GM21360 (cell line): Measurements from ENCODE around the gene SRSF11.
"Not testable (repeated sequence)": the region's sequence is repeated elsewhere in the genome, so short reads cannot be mapped to it uniquely, and the experiment has no call there.

ENCODE experiments used
- ATAC-seq: cut with Tn5 transposase; IDR thresholded peaks from one replicate; pipeline ENCODE4 v1.9.1; 2021; ENCODE audit warnings: mild to moderate bottlenecking, moderate library complexity; ENCODE audit not compliant: unreplicated experiment

Gene SRSF11, protein sequence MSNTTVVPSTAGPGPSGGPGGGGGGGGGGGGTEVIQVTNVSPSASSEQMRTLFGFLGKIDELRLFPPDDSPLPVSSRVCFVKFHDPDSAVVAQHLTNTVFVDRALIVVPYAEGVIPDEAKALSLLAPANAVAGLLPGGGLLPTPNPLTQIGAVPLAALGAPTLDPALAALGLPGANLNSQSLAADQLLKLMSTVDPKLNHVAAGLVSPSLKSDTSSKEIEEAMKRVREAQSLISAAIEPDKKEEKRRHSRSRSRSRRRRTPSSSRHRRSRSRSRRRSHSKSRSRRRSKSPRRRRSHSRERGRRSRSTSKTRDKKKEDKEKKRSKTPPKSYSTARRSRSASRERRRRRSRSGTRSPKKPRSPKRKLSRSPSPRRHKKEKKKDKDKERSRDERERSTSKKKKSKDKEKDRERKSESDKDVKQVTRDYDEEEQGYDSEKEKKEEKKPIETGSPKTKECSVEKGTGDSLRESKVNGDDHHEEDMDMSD

DNA sequence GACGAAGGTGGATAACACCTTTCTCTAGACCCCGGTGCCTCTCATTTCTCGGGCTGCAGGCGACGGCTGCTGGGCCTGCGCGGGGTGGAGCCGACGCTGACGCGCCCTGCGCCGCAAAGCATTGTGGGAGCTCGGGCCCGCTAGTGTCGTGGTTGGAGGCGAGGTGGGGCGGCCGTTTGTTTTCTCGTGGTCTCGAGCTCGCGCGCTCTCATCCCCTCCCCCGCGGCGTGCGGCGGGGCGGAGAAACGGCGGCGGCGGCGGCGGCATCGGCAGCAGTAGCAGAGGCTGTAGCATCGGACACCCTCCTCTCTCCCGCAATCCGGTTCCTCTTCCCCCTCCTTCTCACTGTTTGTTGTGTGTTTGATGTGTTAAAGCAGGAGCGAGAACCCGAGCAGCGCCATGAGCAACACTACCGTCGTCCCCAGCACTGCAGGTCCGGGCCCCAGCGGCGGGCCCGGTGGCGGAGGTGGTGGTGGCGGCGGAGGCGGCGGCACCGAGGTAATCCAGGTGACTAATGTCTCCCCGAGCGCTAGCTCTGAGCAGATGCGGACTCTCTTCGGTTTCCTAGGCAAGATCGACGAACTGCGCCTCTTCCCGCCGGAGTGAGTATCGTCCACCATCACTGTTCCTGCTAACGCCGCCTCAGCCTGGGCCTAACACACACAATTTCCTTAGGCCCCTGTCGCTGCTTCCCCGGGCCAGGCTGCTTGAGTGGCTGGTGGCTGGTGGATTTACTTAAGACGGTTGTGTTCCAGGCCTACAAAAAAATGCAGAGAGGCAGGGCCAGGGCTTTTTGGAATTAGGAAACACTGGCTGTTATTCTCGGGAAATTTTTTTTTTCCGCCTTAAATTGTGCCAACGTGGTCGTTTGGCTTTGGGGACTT lies at the start of gene SRSF11:
TSS of gene SRSF11 (plus strand) at position 143 of the 884 bp plus-strand sequence. CDS start at position 400, 257 bp downstream.
- ATAC-seq = peak; percentile 94

DNA sequence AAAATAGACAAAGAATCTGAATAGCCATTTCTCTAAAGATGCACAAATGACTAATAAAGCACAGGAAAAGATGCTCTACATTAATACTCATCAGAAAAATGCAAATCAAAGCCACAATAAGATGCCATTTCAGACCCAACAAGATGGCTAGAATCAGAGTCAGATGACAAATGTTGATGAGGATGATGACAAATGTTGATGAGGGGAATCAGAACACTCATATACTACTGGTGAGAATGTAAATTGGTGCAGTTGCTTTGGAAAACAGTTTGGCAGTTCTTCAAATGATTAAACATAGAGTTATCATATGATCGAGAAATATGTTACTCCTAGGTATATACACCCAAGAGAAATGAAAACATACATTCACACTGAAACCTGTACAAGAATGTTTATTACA lies 49.7 kb upstream of the SRSF11 start:
- no peak for ATAC-seq

DNA sequence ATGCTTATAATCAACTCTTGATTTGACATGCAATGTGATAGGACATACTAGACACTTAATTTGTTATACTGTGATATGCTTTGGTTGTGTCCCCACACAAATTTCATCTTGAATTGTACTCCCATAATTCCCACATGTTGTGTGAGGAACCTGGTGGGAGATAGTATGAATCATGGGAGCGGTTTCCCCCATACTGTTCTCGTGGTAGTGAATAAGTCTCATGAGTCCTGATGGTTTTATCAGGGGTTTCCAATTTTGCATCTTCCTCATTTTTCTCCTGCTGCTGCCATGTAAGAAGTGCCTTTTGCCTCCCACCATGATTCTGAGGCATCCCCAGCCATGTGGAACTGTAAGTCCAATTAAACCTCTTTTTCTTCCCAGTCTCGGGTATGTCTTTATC lies 36.0 kb upstream of the SRSF11 start:
- ATAC-seq = not testable (repeated sequence)

DNA sequence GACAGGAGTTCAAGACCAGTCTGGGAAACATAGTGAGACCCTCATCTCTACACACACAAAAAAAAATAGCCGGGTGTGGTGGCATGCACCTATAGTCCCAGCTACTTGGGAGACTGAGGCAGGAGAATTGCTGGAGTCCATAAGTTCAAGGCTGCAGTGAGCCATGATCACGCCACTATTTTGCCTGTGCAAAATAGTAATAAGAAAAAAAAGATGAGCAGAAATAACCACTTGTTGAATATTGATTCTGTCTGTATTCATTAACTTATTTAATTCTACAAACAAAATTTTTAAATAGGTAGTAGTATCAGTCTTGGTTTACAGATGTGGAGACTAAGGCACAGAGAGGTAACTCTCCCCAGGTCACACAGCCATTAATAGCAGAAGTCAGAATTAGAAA lies 32.7 kb upstream of the SRSF11 start:
- ATAC-seq = no peak

DNA sequence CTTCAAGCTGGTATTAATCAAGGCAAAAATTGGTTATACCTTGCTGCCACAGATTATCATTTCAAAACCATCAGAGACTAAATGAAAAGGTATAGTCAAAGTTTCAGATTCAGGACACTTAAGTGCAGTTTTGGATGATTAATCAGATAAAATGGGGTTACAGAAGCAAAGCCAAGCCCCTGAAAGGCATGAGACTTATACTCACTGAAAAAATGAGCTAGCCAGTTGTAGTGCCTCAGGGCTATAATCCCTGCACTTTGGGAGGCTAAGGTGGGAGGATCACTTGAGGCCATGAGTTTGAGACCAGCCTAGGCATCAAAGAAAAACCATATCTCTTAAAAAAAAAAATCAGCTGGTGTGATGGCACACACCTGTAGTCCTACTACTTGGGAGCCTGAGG lies 31.0 kb upstream of the SRSF11 start:
- no peak for ATAC-seq

DNA sequence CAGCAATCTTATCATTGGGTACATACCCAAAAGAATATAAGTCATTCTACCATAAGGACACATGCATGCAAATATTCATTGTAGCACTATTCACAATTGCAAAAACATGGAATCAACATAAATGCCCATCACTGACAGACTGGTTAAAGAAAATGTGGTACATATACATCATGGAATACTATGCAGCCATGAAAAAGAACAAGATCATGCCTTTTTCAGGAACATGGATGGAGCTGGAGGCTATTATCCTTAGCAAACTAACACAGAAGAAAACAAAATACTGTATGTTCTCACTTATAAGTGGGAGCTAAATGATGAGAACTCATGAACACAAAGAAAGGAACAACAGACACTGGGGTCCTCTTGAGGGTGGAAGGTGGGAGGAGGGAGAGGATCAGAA lies 28.7 kb upstream of the SRSF11 start:
- not testable (repeated sequence) for ATAC-seq

DNA sequence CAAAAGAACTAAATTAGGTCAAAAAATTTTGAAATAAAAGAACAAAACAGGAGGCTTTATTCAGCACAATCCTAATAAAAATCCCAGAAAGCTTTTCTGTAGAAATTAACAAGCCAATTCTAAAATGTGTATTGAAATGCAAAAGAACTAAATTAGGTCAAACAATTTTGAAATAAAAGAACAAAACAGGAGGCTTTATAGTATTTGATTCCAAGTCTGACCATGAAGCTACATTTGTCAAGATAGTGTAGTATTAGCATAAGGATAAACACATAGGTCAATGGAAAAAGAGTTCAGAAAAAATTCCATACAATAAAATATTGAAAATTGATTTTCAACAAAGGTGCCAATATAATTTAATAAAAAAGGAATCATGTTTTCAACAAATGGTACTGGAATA lies 26.6 kb upstream of the SRSF11 start:
- no peak for ATAC-seq

DNA sequence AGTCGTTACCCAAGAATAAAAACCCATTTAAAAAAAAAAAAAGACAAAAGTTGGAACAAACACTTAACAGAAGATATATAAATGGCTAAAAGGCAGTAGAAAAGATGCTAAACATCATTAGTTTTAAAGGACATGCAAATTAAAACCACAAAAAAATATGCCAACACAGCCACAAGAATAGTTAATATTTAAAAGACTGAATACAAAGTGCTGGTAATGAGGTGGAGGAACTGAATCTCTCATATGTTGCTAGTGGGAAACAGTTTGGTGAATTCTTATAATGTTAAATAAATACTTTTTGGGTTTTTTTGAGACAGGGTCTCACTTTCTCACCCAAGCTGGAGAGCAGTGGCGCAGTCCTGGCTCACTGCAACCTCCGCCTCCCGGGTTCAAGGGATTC lies 25.8 kb upstream of the SRSF11 start:
- no peak for ATAC-seq

DNA sequence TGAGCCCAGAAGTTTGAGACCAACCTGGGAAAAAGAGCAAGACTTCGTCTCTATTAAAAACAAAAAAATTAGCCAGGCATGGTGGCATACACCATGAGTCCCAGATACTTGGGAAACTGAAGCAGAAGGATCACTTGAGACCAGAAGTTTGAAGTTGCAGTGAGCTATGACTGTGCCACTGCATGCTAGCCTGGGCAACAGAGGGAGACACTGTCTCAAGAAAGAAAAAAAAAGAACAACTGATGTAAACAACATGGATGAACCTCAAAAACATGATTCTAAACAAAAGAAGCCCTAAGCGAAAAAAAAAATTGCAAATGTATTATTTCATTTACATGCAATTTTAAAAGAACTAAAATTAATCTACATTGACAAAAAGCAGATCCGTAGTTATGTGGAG lies 24.8 kb upstream of the SRSF11 start:
- no peak for ATAC-seq

DNA sequence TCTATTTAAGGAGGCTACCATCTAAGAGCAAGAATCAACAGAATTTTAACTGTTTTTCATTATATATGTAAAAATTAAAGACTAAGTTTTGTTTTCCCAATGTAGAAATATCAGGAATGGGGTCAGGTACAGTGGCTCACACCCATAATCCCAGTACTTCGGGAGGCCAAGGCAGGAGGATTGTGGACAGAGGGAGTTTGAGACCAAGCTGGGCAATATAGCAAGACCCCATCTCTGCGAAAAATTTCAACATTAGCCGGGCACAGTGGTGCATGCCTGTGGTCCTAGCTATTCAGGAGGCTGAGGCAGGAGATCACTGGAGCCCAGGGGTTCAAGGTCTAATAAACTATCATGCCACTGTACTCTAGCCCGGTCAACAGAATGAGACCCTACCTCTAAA lies 21.1 kb upstream of the SRSF11 start:
- no peak for ATAC-seq

DNA sequence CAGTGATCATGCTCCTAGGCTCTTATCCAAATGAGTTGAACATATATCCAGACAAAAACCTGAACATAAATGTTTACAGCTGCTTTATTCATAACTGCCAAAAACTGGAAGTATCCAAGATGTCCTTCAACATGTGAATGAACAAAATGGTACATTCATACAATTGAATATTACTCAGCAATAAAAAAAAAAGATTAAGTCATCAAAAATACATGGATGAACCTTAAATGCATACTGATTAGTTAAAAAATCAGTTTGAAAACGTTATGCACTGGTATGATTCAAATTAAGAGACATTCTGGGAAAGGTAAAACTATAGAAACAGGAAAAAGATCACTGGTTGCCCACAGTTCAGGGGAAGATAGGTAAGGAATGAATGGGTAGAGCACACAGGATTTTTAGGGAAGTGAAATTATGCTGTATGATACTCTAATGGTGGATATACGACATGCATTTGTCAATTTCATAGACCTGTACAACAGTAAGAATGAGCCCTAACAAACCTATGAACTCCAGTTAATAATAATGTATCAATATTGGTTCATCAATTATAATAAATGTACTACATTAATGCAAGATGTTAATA lies 18.9 kb upstream of the SRSF11 start:
- peak; percentile 25 for ATAC-seq

DNA sequence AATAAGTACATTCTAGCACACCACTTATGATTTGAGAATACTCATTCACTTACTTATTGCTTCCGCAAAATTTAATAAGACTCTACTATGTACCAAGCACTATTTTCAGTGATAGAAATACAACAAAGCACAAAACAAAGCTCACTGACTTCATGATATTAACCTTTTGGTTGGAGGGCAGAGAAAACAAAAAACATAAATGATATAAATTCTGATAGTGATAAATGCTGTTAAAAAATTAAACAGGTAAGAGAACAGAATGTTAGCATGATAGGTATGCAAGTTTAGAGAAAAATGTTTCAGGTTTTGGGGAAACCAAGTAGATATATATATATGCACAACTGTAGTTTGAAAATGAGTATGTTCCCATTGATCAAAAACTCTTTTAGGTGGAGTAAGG lies 17.0 kb upstream of the SRSF11 start:
- no peak for ATAC-seq

DNA sequence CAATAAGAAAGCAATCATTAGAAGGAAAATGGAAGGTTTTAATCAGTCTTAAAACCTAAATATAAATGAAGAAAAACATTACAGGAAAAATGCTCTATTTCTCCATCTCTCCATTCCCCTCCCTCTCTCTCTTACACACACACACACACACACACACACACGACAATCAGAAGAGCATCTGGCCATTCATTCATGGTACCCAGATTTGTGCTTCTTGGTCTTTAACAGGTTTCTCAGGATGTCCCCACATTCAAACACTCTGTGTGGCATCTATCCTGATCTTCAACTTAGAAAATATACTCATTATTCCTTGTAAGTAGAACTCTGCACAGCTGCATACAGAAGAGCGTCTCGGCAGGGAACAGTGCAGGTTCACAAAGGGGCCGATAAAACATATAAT lies 16.6 kb upstream of the SRSF11 start:
- ATAC-seq = no peak

DNA sequence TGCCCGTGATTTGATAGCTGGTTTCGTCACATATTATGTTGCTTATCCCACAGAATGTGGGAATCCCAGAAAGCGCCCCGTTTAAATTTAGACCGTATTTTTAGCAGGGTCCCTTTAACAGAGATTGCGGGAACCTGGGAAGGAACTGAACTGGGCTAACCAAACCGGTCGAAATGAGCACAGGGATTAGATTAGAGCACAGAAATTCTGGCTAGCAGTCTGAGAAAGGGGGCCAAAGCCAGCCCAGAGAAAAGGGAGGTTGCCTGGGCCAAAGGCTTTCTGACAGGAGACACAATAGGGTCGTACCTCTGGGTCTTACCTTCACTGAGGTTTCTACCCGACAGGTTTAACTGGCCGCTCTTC lies 16.1 kb upstream of the SRSF11 start:
- peak; percentile 28 for ATAC-seq

DNA sequence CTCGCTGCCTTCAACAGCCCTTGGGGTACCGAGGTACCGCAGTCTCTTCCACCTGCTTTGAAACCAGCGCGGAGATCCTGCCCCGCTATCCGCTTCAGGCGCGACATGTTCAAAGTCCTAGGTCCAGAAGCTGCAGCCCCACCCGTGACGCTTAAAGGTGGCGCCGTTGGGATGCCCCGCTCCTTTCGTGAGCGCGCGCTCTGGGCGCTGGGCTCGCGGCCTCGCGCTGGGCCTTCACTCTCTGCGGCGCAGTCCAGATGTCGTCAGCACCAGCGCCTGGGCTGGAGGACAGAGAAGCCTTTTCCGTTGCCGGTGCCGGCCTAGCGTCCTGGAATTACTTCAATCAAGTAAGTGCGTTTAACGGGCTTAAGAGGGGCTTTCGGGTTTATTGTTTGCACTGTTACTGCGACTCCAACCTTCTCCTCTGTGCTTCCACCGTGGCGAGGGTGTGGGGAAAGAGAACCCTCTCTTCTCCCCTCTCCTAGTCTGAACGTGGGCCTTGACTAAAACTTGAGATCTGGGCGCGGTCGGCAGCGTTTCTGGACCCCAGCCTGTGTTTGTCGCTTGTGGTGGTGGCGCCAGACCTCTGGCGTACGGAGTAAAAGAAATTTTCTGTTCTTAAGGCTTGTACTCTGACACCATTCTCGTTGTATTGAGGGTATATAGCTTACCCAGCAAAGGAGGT lies 15.6 kb upstream of the SRSF11 start, which contains the start of gene LRRC40:
TSS of gene LRRC40 (minus strand) at position 146 of the 685 bp plus-strand sequence. CDS start at position 107, 39 bp downstream.
- ATAC-seq = peak; percentile 90

DNA sequence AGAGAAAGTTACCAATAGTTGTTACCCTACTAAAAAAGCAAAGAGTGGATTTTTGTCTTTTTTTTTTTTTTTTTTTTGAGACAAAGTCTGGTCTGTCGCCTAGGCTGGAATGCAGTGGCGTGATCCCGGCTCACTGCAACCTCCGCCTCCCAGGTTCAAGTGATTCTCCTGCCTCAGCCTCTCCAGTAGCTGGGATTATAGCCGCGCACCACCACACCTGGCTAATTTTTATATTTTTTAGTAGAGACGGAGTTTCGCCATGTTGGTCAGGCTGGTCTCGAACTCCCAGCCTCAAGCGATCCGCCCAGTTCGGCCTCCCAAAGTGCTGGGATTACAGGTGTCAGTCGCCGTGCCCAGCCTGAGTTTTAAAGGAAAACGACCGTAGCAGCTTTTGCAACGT lies 14.3 kb upstream of the SRSF11 start:
- ATAC-seq = not testable (repeated sequence)

DNA sequence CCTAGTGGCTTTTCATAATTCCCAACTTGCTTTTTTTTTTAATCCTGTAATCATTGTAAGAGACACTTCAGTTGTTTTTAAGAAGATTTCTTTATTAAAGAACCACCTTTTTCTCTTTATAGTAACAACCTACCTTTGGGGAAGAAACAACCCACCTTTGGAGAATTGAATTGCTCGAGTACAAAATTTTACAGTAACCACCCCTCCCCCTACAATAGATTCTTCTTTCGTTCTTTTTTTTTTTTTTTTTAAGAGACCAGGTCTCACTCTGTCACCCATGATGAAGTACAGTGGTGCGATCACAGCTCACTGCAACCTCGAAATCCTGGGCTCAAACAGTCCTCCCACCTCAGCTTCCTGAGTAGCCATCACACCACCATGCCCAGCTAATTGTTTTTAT lies 13.7 kb upstream of the SRSF11 start:
- ATAC-seq = no peak

DNA sequence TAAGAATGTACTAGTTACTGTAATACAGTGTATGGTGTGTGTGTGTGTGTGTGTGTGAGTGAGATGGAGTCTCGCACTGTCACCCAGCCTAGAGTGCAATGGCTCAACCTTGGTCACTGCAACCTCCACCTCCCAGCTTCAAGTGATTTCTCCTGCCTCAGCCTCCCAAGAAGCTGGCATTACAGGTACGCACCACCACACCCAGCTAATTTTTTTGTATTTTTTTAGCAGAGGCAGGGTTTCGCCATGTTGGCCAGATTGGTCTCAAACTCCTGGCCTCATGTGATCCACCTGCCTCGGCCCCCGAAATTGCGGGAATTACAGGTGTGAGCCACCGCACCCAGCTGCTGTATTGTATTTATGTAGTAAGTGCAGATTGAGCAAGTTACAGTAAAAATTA lies 12.9 kb upstream of the SRSF11 start:
- ATAC-seq = no peak

DNA sequence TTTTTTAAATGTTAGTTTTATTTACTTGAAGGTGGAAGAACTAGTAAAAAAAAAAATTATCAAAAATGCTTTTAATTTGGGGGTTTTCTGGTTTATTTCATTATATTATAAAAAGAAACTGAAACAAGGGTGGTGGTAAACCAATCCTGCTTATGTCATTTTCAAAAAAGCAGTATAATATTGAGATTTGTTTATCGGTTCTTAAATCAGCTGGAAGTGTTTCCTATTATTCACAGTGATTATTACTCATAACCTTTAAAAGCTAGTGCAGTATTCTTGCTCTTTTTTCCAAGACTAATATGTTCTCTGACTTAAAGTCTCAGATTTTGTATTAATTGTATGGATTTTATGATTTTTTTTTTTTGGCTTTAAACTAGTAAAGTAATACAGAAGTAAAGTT lies 10.4 kb upstream of the SRSF11 start:
- no peak for ATAC-seq

DNA sequence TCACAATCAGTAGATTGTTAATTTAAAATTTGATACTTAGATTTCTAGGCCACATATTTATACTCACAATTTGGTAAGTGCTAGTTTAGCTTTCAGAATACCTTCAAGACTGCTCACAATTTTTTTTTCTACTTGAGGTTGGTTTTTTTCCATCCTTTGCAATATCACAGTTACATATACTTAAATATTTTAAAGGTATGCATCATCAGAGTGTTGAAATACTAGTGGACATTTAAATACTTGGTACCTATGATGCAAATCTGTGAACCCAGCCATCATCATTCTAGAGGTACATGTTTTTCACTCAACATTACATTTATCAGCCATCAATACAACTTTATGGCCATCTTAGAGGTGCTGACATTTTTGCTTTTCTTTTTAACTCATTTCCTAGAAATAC lies 9.6 kb upstream of the SRSF11 start:
- ATAC-seq = no peak

DNA sequence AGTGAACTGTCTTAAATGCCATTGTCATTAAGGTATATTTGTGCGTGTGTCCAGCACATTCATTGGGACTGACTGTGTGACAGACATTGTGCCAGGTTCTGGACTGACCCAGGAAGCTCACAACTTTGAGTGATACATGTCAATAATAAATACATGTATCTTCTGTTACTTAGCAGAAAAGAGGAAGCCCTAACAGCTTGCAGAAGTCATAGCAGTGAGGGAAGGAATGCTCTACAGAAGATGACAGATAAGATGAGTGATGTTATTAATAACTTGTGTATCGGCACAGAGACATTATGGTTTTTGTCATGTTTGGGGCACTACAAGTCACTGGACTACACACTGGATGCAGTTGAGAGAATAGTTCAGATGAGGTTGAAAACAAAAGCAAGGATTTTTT lies 1.2 kb upstream of the SRSF11 start:
- no peak for ATAC-seq
